Measurements from ENCODE around the gene NSUN6.

DNA sequence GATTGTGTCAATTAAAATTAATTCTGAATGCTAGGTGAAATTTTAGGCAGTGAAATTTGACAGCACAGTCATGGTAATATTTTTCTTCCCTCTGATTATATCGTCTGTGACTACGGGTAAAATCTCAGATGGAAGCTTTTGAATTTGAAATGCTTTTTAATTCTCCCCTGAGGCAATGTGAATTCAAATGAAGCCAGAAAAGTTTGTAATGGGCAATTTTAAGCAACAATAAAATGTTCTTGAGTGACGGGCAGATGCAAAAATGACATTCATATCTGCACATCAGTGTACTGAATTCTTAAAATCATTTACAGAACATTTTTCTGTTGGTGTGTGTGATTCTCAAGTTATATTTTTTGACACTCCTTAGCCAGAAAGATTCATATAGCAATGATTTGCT lies 134.5 kb downstream of the NSUN6 start:
- TF ChIP-seq CTCF (IDR thresholded peaks at IDR 0.05) (no peak), POLR2A (IDR thresholded peaks at IDR 0.05) (no peak)

All from thyroid gland (tissue), 4 donors.